DMS79 treated with DMSO at 0.1 percent for 48 hours (cell line): ENCODE data around the gene FOS.

Source experiments
- DNase-seq: peaks from one replicate; lab custom pipeline; 2025; lab: John Stamatoyannopoulos, UW

The FOS gene

GRCh38 chr14:75318353-75318752 lies 39.7 kb downstream of the FOS start:
- DNase-seq, result no peak

- DNase-seq, result no peak
Measured at GRCh38 chr14:75319021-75319420, 40.4 kb downstream of the FOS start.

- DNase-seq, result no peak
Measured at GRCh38 chr14:75320196-75320595, 41.6 kb downstream of the FOS start.

GRCh38 chr14:75322746-75323145 lies 44.1 kb downstream of the FOS start:
- DNase-seq, result no peak

GRCh38 chr14:75323571-75323970 lies 44.9 kb downstream of the FOS start:
- no peak for DNase-seq

GRCh38 chr14:75328558-75329155 lies 50.0 kb downstream of the FOS start:
- no peak for DNase-seq

- DNase-seq, result no peak
Measured at GRCh38 chr14:75329369-75329768, 50.7 kb downstream of the FOS start.

- no peak for DNase-seq
Measured at GRCh38 chr14:75331471-75331870, 52.8 kb downstream of the FOS start.
